Spleen (tissue), 11 donors: ENCODE results near the gene HOXC6. TPM values are rescaled to one million over a fixed set of nuclear protein-coding genes. Genes with fewer than 3 reads are reported as not detected.

ENCODE experiments used
- DNase-seq: peaks from one replicate; pipeline ENCODE4 v3.0.0-alpha.2; 2020
- H3K27ac ChIP-seq, 8 donors: fragments of 200-600 bp; sonication (generic) in 7 of 8; 1 replicate in 4 of 8; 2 replicates in 4 of 8; pipeline versions ENCODE4 v1.5.0 to v1.8.0; 2016 to 2021; ENCODE audit warnings: inconsistent platforms in 4 of 8, mild to moderate bottlenecking in 4 of 8, moderate library complexity in 1 of 8
- H3K27me3 ChIP-seq, 7 donors: fragments of 200-600 bp; sonication (generic) in 6 of 7; replicated peaks in 1 of 7; 1 replicate in 4 of 7; 2 replicates in 3 of 7; pipeline versions ENCODE4 v1.5.0 to v1.8.0; 2016 to 2021; ENCODE audit warnings: inconsistent platforms in 3 of 7, mild to moderate bottlenecking in 1 of 7
- H3K36me3 ChIP-seq, 6 donors: fragments of 200-600 bp; sonication (generic) in 5 of 6; 1 replicate in 4 of 6; 2 replicates in 2 of 6; pipeline versions ENCODE4 v1.5.0 to v1.8.0; 2016 to 2021; ENCODE audit warnings: inconsistent platforms in 2 of 6
- H3K4me1 ChIP-seq, 6 donors: fragments of 200-600 bp; sonication (generic) in 5 of 6; 1 replicate in 3 of 6; 2 replicates in 3 of 6; pipeline versions ENCODE4 v1.5.0 to v1.8.0; 2016 to 2021; ENCODE audit warnings: inconsistent platforms in 3 of 6
- H3K4me3 ChIP-seq, 8 donors: fragments of 200-600 bp; sonication (generic) in 7 of 8; 1 replicate in 4 of 8; 2 replicates in 4 of 8; pipeline versions ENCODE4 v1.5.0 to v1.8.0; 2016 to 2021; ENCODE audit warnings: inconsistent platforms in 4 of 8, mild to moderate bottlenecking in 4 of 8, moderate library complexity in 2 of 8
- H3K9me3 ChIP-seq, 8 donors: fragments of 200-600 bp; sonication (generic) in 7 of 8; 1 replicate in 4 of 8; 2 replicates in 4 of 8; pipeline versions ENCODE4 v1.5.0 to v1.8.0; 2016 to 2021; ENCODE audit warnings: inconsistent platforms in 4 of 8
- POLR2A ChIP-seq, 3 donors: fragments of 450-650 bp; IDR thresholded peaks; one replicate each; pipeline ENCODE4 v1.5.1; 2017; ENCODE audit warnings: antibody characterized with exemption in 3 of 3, mild to moderate bottlenecking in 1 of 3
- POLR2AphosphoS5 ChIP-seq, 3 donors: sonication (generic); formaldehyde crosslinking; IDR thresholded peaks; one replicate each; pipeline ENCODE4 v1.5.1; 2017; ENCODE audit warnings: antibody characterized with exemption in 3 of 3
- WGBS, 5 donors: extraction: QIAGEN DNeasy Blood & Tissue Kit in 3 of 5; methylation state at CpG; one replicate each; pipeline versions ENCODE4 v1.1.5 to v1.1.7; 2013 to 2018; 5-methylcytosine and 5-hydroxymethylcytosine counted together
- intact Hi-C: fragments of 100-400 bp; cut with DNase I; formaldehyde crosslinking; loops from one replicate; pipeline ENCODE4 v1.15.0; 2023; ENCODE audit warnings: low total_unique reads
- polyA plus RNA-seq, 3 donors: library from polyadenylated mRNA; stranded (reverse); fragments of 200-250 nt; gene quantifications; one replicate each; pipeline ENCODE4 v1.2.1, GENCODE V29; 2013
- total RNA-seq, 7 donors: library from RNA; depleted of rRNA in 3 of 7; stranded (reverse); fragments of >200 nt in 3 of 7; fragmentation: NEBNext Ultra II Directional in 4 of 7; extraction: Animal tissue kit (Norgen Biotek cat#: 25700) in 4 of 7; gene quantifications; one replicate each; pipeline versions ENCODE4 v1.1.0 to v1.2.1, GENCODE V29; 2016 to 2021
- TF ChIP-seq, protein P1 (sequence below), 11 experiments: fragments of 200-600 bp in 7 of 11; fragments of 450-650 bp in 4 of 11; sonication (generic) in 4 of 11; IDR thresholded peaks in 8 of 11; conservative IDR thresholded peaks in 3 of 11; 1 replicate in 7 of 11; 2 replicates in 4 of 11; pipeline versions ENCODE4 v1.4.0 to v1.8.0; 2016 to 2021; ENCODE audit warnings: antibody characterized with exemption in 11 of 11, inconsistent platforms in 4 of 11, mild to moderate bottlenecking in 1 of 11
- donor health status: healthy with polysubstance abuse.
- donor health status: DM: no; HTN: no; CAD: no; lungs with moderate emphysema.
- donor health status: DM: no; HTN: no; CAD: no.
- donor health status: Bipolar disorder and iron deficiency.
- donor health status: healthy.
- donor health status: DM: no; HTN: no; CAD: no.
- donor health status: DM: yes; HTN: yes; CAD: no.

Gene HOXC6
- total and polyA plus RNA-seq, 10 donors, result 0.11 to 0.52 (median 0.24) TPM; not detected in 4

DNA sequence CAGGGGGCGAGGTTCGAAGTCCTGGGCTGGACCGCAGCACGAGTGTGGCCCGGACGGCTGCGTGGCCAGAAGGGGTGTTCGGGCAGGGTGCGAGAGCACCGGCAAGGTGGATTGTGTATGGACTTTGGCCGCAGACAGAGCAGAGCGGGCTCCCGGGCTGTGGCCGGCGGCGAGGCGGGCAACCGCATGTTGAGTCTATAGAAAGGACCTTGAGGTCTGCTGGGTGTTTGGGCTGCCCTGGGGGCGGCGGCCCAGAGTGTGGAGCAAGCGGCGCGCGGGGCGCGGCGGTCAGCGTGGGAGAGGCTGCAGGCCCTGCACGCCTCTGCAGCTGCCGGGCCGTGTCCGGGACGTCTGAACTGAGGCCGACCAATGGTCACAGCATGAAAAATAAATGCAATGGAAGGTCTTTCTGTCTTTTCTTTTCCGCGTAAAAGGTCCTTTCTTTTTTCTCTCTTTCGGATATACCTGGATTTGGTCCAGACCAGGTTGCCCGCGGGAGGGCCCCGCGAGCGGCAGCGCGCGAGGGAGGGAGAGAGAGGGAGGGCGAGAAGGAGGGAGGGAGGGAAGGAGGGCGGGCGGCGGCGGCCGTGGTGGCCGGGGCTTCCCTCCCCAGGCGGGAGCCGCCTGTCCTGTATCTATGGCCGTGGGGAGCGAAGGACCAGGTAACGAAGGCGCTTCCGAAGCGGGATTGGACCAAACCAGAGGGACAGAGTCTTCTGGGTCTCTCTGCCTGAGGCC is 33.8 kb upstream of the HOXC6 start:
- H3K27ac ChIP-seq, result no peak overlapping the region
- no peaks in the 10 kb centered on the region for H3K9me3 ChIP-seq
- DNase-seq, result peak; percentile 70
- H3K36me3 ChIP-seq, result no peaks in the 10 kb centered on the region
- intact Hi-C loops, result no loop called here
- TF ChIP-seq POLR2A (IDR thresholded peaks at IDR 0.05) (no peak), POLR2AphosphoS5 (IDR thresholded peaks at IDR 0.05) (peak in 1 of 3 donors; percentile 20)
- TF ChIP-seq, protein P1, sequence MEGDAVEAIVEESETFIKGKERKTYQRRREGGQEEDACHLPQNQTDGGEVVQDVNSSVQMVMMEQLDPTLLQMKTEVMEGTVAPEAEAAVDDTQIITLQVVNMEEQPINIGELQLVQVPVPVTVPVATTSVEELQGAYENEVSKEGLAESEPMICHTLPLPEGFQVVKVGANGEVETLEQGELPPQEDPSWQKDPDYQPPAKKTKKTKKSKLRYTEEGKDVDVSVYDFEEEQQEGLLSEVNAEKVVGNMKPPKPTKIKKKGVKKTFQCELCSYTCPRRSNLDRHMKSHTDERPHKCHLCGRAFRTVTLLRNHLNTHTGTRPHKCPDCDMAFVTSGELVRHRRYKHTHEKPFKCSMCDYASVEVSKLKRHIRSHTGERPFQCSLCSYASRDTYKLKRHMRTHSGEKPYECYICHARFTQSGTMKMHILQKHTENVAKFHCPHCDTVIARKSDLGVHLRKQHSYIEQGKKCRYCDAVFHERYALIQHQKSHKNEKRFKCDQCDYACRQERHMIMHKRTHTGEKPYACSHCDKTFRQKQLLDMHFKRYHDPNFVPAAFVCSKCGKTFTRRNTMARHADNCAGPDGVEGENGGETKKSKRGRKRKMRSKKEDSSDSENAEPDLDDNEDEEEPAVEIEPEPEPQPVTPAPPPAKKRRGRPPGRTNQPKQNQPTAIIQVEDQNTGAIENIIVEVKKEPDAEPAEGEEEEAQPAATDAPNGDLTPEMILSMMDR (IDR thresholded peaks at IDR 0.05 in 8 of 11, conservative IDR thresholded peaks at IDR 0.05 in 3 of 11), result no peak
- peaks cover 15 to 100% (median 100%) of the 10 kb centered on the region in 7 donors for H3K27me3 ChIP-seq
- peaks cover 14 to 48% (median 37%) of the 10 kb centered on the region in 6 donors for H3K4me1 ChIP-seq
- H3K4me3 ChIP-seq, result peak overlapping the region in 5 of 8 donors; percentile 46 to 77 (median 49)
- WGBS, 5 donors, result 4 to 13% (median 8%) methylated on average over 52 to 60 of the region's 60 CpGs

DNA sequence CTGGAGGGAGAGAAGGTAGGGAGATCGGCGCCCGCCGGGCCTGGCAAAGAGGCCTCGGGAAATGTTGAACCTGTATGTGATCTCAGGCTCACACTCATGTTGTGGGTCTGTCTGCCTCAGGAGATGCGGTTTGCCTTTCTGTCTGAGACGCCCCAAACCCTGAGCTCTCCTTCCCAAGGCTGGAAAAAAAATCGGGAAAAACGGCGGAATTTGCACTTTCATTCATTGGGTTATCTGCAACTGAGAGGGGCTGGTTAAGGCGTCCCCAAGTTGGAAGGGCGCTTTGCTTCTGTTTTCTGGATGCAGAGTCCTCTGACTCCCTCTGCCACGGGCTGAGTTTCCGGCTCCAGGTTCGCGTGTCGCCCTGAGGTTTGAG is 33.2 kb upstream of the HOXC6 start:
- Histone ChIP-seq H3K4me3 (peak overlapping the region in 7 of 8 donors; percentile 46 to 77 (median 49)), H3K27me3 (peaks cover 15 to 100% (median 100%) of the 10 kb centered on the region in 7 donors), H3K36me3 (no peaks in the 10 kb centered on the region), H3K9me3 (no peaks in the 10 kb centered on the region), H3K4me1 (peaks cover 16 to 49% (median 39%) of the 10 kb centered on the region in 6 donors), H3K27ac (no peak overlapping the region)
- TF ChIP-seq POLR2AphosphoS5 (IDR thresholded peaks at IDR 0.05), result no peak
- no peak for TF ChIP-seq POLR2A (IDR thresholded peaks at IDR 0.05)
- TF ChIP-seq, protein P1 (IDR thresholded peaks at IDR 0.05 in 8 of 11, conservative IDR thresholded peaks at IDR 0.05 in 3 of 11), result no peak
- intact Hi-C loops, result no loop called here
- no peak for DNase-seq
- WGBS, 5 donors, result 2 to 6% (median 3%) methylated on average over 13 to 17 of the region's 17 CpGs

DNA sequence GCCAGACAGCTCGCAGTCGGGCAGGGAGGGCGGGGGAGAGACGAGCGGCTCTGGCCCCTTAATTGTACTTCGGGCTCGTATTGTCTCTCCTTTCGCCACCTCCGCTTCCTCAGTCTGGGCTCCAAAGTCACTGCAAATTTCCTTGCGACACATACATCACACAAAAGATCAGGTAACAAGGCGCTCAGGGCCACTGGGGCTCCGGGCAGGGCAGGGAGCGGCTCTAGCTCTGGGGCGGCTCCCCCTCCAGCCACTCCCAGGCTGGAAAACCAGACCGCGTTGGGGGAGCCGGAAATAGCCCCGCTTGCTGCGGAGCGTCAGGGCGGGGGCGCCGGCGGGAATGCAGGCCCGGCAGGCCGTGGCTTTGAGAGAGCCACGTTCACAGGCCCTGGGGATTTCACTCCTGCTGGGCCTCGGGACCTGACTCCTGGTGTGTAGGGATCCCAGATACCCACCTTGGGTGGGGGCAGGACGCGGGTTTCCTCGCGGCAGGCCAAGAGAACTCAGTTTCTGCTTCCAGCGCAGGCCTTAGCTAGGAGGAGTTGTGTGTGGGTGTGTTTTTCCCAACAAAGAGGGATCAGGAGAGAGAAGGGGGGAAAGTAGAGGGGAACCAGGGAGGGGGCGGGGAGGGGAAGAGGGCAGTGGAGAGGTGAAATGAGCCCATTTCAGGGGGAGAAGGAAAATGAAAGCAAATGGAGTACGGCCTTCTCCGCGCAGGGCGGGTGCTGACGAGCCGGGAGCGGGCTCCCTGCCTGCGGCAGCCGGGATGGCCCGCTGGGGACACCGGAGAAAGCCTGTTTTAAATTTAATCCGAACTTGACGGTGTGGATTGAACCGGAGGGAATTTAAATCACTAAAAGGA is 32.6 kb upstream of the HOXC6 start:
- no peaks in the 10 kb centered on the region for H3K9me3 ChIP-seq
- no peak overlapping the region for H3K27ac ChIP-seq
- H3K27me3 ChIP-seq, result peaks cover 21 to 100% (median 100%) of the 10 kb centered on the region in 7 donors
- H3K4me3 ChIP-seq, result peak overlapping the region; percentile 24 to 77 (median 49)
- intact Hi-C loops, result no loop called here
- peak in 1 of 3 donors; percentile 62 for TF ChIP-seq POLR2AphosphoS5 (IDR thresholded peaks at IDR 0.05)
- TF ChIP-seq POLR2A (IDR thresholded peaks at IDR 0.05), result no peak
- TF ChIP-seq, protein P1 (IDR thresholded peaks at IDR 0.05 in 8 of 11, conservative IDR thresholded peaks at IDR 0.05 in 3 of 11), result no peak
- H3K36me3 ChIP-seq, result no peaks in the 10 kb centered on the region
- peak; percentile 72 for DNase-seq
- H3K4me1 ChIP-seq, result peaks cover 19 to 55% (median 45%) of the 10 kb centered on the region in 6 donors
- 1 to 4% (median 2%) methylated on average over 44 to 48 of the region's 48 CpGs for WGBS, 5 donors
